BLaER1 (cell line): ENCODE data around the gene H3-3A.
A peak's percentile ranks its signal among the peaks of the same experiment; 100 is the strongest.

Source experiments
- H3K27ac ChIP-seq: shearing (Covaris generic); formaldehyde crosslinking; 2 replicates; pipeline ENCODE4 v1.8.1; 2022
- H3K27me3 ChIP-seq: shearing (Covaris generic); formaldehyde crosslinking; 2 replicates; pipeline ENCODE4 v1.8.1; 2022
- H3K36me3 ChIP-seq: shearing (Covaris generic); formaldehyde crosslinking; 2 replicates; pipeline ENCODE4 v1.8.1; 2022
- H3K4me1 ChIP-seq: shearing (Covaris generic); formaldehyde crosslinking; 2 replicates; pipeline ENCODE4 v1.8.1; 2022
- H3K4me2 ChIP-seq: shearing (Covaris generic); formaldehyde crosslinking; 2 replicates; pipeline ENCODE4 v1.8.1; 2022
- H3K4me3 ChIP-seq: shearing (Covaris generic); formaldehyde crosslinking; 2 replicates; pipeline ENCODE4 v1.8.1; 2022
- H3K9ac ChIP-seq: shearing (Covaris generic); formaldehyde crosslinking; 2 replicates; pipeline ENCODE4 v1.8.1; 2022
- H3K9me3 ChIP-seq: shearing (Covaris generic); formaldehyde crosslinking; 2 replicates; pipeline ENCODE4 v1.8.1; 2022
- H4K20me1 ChIP-seq: shearing (Covaris generic); formaldehyde crosslinking; 2 replicates; pipeline ENCODE4 v1.8.1; 2022
- Cebpa-rat ChIP-seq: shearing (Covaris generic); IDR thresholded peaks from 2 replicates; pipeline ENCODE4 v1.8.1; 2022

The H3-3A gene

GRCh38 chr1:226062558-226063223, at the start of gene H3-3A:
TSS of gene H3-3A (plus strand) at chr1:226062716. CDS start at chr1:226064352, 1,636 bp downstream.
- H3K9ac ChIP-seq = peak within 1 kb of the TSS; percentile 99
- H3K9me3 ChIP-seq = no peaks in the 10 kb centered on the region
- H4K20me1 ChIP-seq = peaks cover 48% of the 10 kb centered on the region
- peak within 1 kb of the TSS; percentile 77 for H3K4me3 ChIP-seq
- peaks cover 48% of the 10 kb centered on the region for H3K36me3 ChIP-seq
- H3K27me3 ChIP-seq = no peaks in the 10 kb centered on the region
- no peak for TF ChIP-seq Cebpa-rat
- H3K4me1 ChIP-seq = peaks cover 42% of the 10 kb centered on the region
- peak within 1 kb of the TSS; percentile 99 for H3K27ac ChIP-seq
- H3K4me2 ChIP-seq = peak within 1 kb of the TSS; percentile 96

GRCh38 chr1:226017070-226017469, 45.4 kb upstream of the H3-3A start:
- H3K9me3 ChIP-seq = no peaks in the 10 kb centered on the region
- H3K4me2 ChIP-seq = no peak overlapping the region
- H3K9ac ChIP-seq = no peak overlapping the region
- H3K27ac ChIP-seq = no peak overlapping the region
- no peaks in the 10 kb centered on the region for H4K20me1 ChIP-seq
- H3K4me1 ChIP-seq = peaks cover 20% of the 10 kb centered on the region
- H3K27me3 ChIP-seq = no peaks in the 10 kb centered on the region
- no peak overlapping the region for H3K4me3 ChIP-seq
- no peaks in the 10 kb centered on the region for H3K36me3 ChIP-seq
- no peak for TF ChIP-seq Cebpa-rat

GRCh38 chr1:226019572-226019971, 42.9 kb upstream of the H3-3A start:
- no peak overlapping the region for H3K4me3 ChIP-seq
- H3K4me1 ChIP-seq = peaks cover 15% of the 10 kb centered on the region
- no peaks in the 10 kb centered on the region for H3K27me3 ChIP-seq
- H4K20me1 ChIP-seq = no peaks in the 10 kb centered on the region
- H3K9ac ChIP-seq = no peak overlapping the region
- no peak for TF ChIP-seq Cebpa-rat
- H3K9me3 ChIP-seq = no peaks in the 10 kb centered on the region
- no peak overlapping the region for H3K27ac ChIP-seq
- H3K36me3 ChIP-seq = no peaks in the 10 kb centered on the region
- no peak overlapping the region for H3K4me2 ChIP-seq

GRCh38 chr1:226021401-226021800, 41.1 kb upstream of the H3-3A start:
- TF ChIP-seq Cebpa-rat = no peak
- no peaks in the 10 kb centered on the region for H3K9me3 ChIP-seq
- H3K9ac ChIP-seq = no peak overlapping the region
- no peak overlapping the region for H3K27ac ChIP-seq
- no peak overlapping the region for H3K4me2 ChIP-seq
- H4K20me1 ChIP-seq = no peaks in the 10 kb centered on the region
- no peaks in the 10 kb centered on the region for H3K27me3 ChIP-seq
- H3K4me1 ChIP-seq = peaks cover 6% of the 10 kb centered on the region
- no peak overlapping the region for H3K4me3 ChIP-seq
- H3K36me3 ChIP-seq = no peaks in the 10 kb centered on the region

GRCh38 chr1:226021801-226022200, 40.7 kb upstream of the H3-3A start:
- Histone ChIP-seq H3K4me1 (peaks cover 5% of the 10 kb centered on the region), H4K20me1 (no peaks in the 10 kb centered on the region), H3K4me2 (no peak overlapping the region), H3K9me3 (no peaks in the 10 kb centered on the region), H3K36me3 (no peaks in the 10 kb centered on the region), H3K4me3 (no peak overlapping the region), H3K27ac (no peak overlapping the region), H3K27me3 (no peaks in the 10 kb centered on the region), H3K9ac (no peak overlapping the region)
- no peak for TF ChIP-seq Cebpa-rat

- Histone ChIP-seq H3K36me3 (no peaks in the 10 kb centered on the region), H3K9ac (no peak overlapping the region), H3K4me1 (peaks cover 8% of the 10 kb centered on the region), H3K27me3 (no peaks in the 10 kb centered on the region), H3K4me3 (no peak overlapping the region), H3K4me2 (no peak overlapping the region), H3K9me3 (no peaks in the 10 kb centered on the region), H4K20me1 (no peaks in the 10 kb centered on the region), H3K27ac (no peak overlapping the region)
- no peak for TF ChIP-seq Cebpa-rat
Observed at GRCh38 chr1:226023735-226024134, 38.8 kb upstream of the H3-3A start.

GRCh38 chr1:226026833-226027232, 35.7 kb upstream of the H3-3A start:
- Histone ChIP-seq H3K27ac (no peak overlapping the region), H3K4me2 (no peak overlapping the region), H3K4me3 (no peak overlapping the region), H3K9me3 (no peaks in the 10 kb centered on the region), H3K9ac (no peak overlapping the region), H4K20me1 (no peaks in the 10 kb centered on the region), H3K4me1 (peaks cover 29% of the 10 kb centered on the region), H3K36me3 (no peaks in the 10 kb centered on the region), H3K27me3 (no peaks in the 10 kb centered on the region)
- TF ChIP-seq Cebpa-rat = no peak

- H4K20me1 ChIP-seq = no peaks in the 10 kb centered on the region
- no peak overlapping the region for H3K9ac ChIP-seq
- no peak overlapping the region for H3K27ac ChIP-seq
- no peaks in the 10 kb centered on the region for H3K9me3 ChIP-seq
- no peak for TF ChIP-seq Cebpa-rat
- H3K27me3 ChIP-seq = no peaks in the 10 kb centered on the region
- H3K36me3 ChIP-seq = no peaks in the 10 kb centered on the region
- H3K4me2 ChIP-seq = peak overlapping the region; percentile 53; the same call in 1 of the 2 replicates
- H3K4me1 ChIP-seq = peaks cover 29% of the 10 kb centered on the region
- no peak overlapping the region for H3K4me3 ChIP-seq
Observed at GRCh38 chr1:226027538-226028217, 34.8 kb upstream of the H3-3A start.

GRCh38 chr1:226029093-226029496, 33.4 kb upstream of the H3-3A start:
- Histone ChIP-seq H3K4me3 (no peak overlapping the region), H3K36me3 (no peaks in the 10 kb centered on the region), H3K9ac (no peak overlapping the region), H3K9me3 (no peaks in the 10 kb centered on the region), H3K4me2 (peak overlapping the region; percentile 53), H3K4me1 (peaks cover 34% of the 10 kb centered on the region), H3K27me3 (no peaks in the 10 kb centered on the region), H3K27ac (no peak overlapping the region), H4K20me1 (no peaks in the 10 kb centered on the region)
- no peak for TF ChIP-seq Cebpa-rat

- H3K9ac ChIP-seq = no peak overlapping the region
- H4K20me1 ChIP-seq = no peaks in the 10 kb centered on the region
- no peaks in the 10 kb centered on the region for H3K36me3 ChIP-seq
- H3K4me3 ChIP-seq = no peak overlapping the region
- H3K4me2 ChIP-seq = peak overlapping the region; percentile 53
- H3K4me1 ChIP-seq = peaks cover 34% of the 10 kb centered on the region
- no peak for TF ChIP-seq Cebpa-rat
- H3K27me3 ChIP-seq = no peaks in the 10 kb centered on the region
- 0 out of 2 replicates have a peak overlapping the region, but pooled peaks have one; percentile 28 for H3K27ac ChIP-seq
- H3K9me3 ChIP-seq = no peaks in the 10 kb centered on the region
Observed at GRCh38 chr1:226029568-226030225, 32.8 kb upstream of the H3-3A start.
